K562 (cell line): Measurements from ENCODE around the gene ARHGAP32. TPM values are rescaled to one million over a fixed set of nuclear protein-coding genes. Genes with fewer than 3 reads are reported as not detected.

Experiments
- ATAC-seq: fragments of 200-7000 bp; cut with Tn5 transposase; 3 replicates; pipeline ENCODE4 v1.9.1; 2020; ENCODE audit warnings: moderate library complexity
- BruUV-seq: library from RNA; stranded (reverse); fragments of 400-500 nt; replicated peaks from 2 replicates; lab custom pipeline; 2021; lab: Mats Ljungman, UMichigan
- CTCF ChIA-PET: fragments of 300-600 bp; formaldehyde crosslinking; extraction: SDS; loops from one replicate; lab custom pipeline; 2021; ENCODE audit warnings: low intra/inter-chr PET ratio; lab: Yijun Ruan, JAX
- POLR2A ChIA-PET: fragments of 300-600, 350-650 bp; sonication (Branson Sonifier 250); formaldehyde crosslinking; extraction: SDS; loops from one replicate; lab custom pipeline; 2021; ENCODE audit warnings: antibody characterized with exemption, inconsistent platforms; lab: Yijun Ruan, JAX
- DNase-seq, 4 experiments: peaks; one replicate each; pipeline versions ENCODE4 v3.0.0 to v3.0.0-alpha.2; 2011 to 2018; ENCODE audit warnings: low spot score in 3 of 4, mixed read lengths in 3 of 4; ENCODE audit errors: extremely low read depth in 1 of 4
- FAIRE-seq: peaks from 2 replicates; lab custom pipeline; 2011; peaks lifted over from hg19 to GRCh38; lab: Jason Lieb, UNC
- H2AFZ ChIP-seq: 2 replicates; pipeline ENCODE4 v1.6.0; 2011; ENCODE audit warnings: low read depth, low read length, control low read depth, inconsistent platforms
- H3K27ac ChIP-seq: fragments of 200-600 bp; 3 replicates; pipeline ENCODE4 v1.8.0; 2011; ENCODE audit warnings: low read depth, mild to moderate bottlenecking, control low read depth, inconsistent platforms, low read length, moderate library complexity, mixed read lengths; ENCODE audit errors: extremely low read depth
- H3K27me3 ChIP-seq, 2 experiments: fragments of 300-600 bp in 1 of 2; 2 replicates in 1 of 2; 3 replicates in 1 of 2; pipeline versions ENCODE4 v1.6.0 to v1.8.0; 2011; ENCODE audit warnings: inconsistent platforms in 2 of 2, low read length in 2 of 2, mild to moderate bottlenecking in 1 of 2, mixed read lengths in 1 of 2, moderate library complexity in 1 of 2; ENCODE audit not compliant: control insufficient read depth in 2 of 2, insufficient read depth in 2 of 2
- H3K36me3 ChIP-seq: fragments of 300-600 bp; 3 replicates; pipeline ENCODE4 v1.8.0; 2011; ENCODE audit warnings: mild to moderate bottlenecking, low read length, inconsistent platforms; ENCODE audit not compliant: control insufficient read depth, insufficient read depth
- H3K4me1 ChIP-seq, 2 experiments: fragments of 200-600 bp in 1 of 2; replicated peaks in 1 of 2; 2 replicates in 1 of 2; 3 replicates in 1 of 2; pipeline versions ENCODE4 v1.5.1 to v1.8.0; 2011; ENCODE audit warnings: inconsistent platforms in 2 of 2, low read length in 2 of 2, mild to moderate bottlenecking in 1 of 2, mixed read lengths in 1 of 2, moderate library complexity in 1 of 2; ENCODE audit not compliant: control insufficient read depth in 2 of 2, insufficient read depth in 2 of 2
- H3K4me2 ChIP-seq: 2 replicates; pipeline ENCODE4 v1.6.1; 2011; ENCODE audit warnings: low read length, control low read depth, inconsistent platforms, mixed read lengths; ENCODE audit not compliant: insufficient read depth
- H3K4me3 ChIP-seq: fragments of 200-600 bp; sonication (generic), shearing (Covaris generic); 2 replicates; pipeline ENCODE4 v1.5.1; 2016; ENCODE audit warnings: control low read depth, inconsistent platforms
- H3K79me2 ChIP-seq: fragments of 200-600 bp; 3 replicates; pipeline ENCODE4 v1.8.0; 2011; ENCODE audit warnings: low read length, inconsistent platforms; ENCODE audit not compliant: control insufficient read depth, insufficient read depth
- H3K9ac ChIP-seq, 2 experiments: 2 replicates each; pipeline versions ENCODE4 v1.6.0 to v1.6.1; 2011; ENCODE audit warnings: low read depth in 2 of 2, low read length in 2 of 2, control low read depth in 1 of 2, inconsistent platforms in 1 of 2, mild to moderate bottlenecking in 1 of 2, mixed read lengths in 1 of 2; ENCODE audit not compliant: insufficient read depth in 1 of 2
- H3K9me1 ChIP-seq: one replicate; pipeline ENCODE4 v1.6.0; 2011; ENCODE audit warnings: inconsistent platforms, mild to moderate bottlenecking, low read length, moderate library complexity; ENCODE audit not compliant: control insufficient read depth, insufficient read depth
- H3K9me3 ChIP-seq: replicated peaks from 2 replicates; pipeline ENCODE4 v1.5.1; 2011; ENCODE audit warnings: low read depth, low read length, inconsistent platforms; ENCODE audit not compliant: control insufficient read depth, insufficient read depth
- H4K20me1 ChIP-seq: replicated peaks from 2 replicates; pipeline ENCODE4 v1.6.1; 2011; ENCODE audit warnings: low read length, inconsistent platforms, mixed read lengths; ENCODE audit not compliant: control insufficient read depth, insufficient read depth
- FOXM1 ChIP-seq, 2 experiments: fragments of 450-650 bp in 1 of 2; sonication (generic) in 1 of 2; formaldehyde crosslinking in 1 of 2; IDR thresholded peaks; 2 replicates each; pipeline versions ENCODE4 v1.6.1 to v1.9.0; 2017 to 2022; ENCODE audit warnings: low read depth in 2 of 2, mild to moderate bottlenecking in 2 of 2, missing genetic modification reagents in 1 of 2, moderate library complexity in 1 of 2
- L3MBTL2 ChIP-seq: fragments of 450-650 bp; IDR thresholded peaks from 2 replicates; pipeline ENCODE4 v1.6.1; 2016; ENCODE audit warnings: mild to moderate bottlenecking, moderate library complexity
- MCM2 ChIP-seq: fragments of 450-650 bp; IDR thresholded peaks from 2 replicates; pipeline ENCODE4 v1.6.1; 2017; ENCODE audit warnings: low read depth, mild to moderate bottlenecking
- PHF20 ChIP-seq: fragments of 450-650 bp; IDR thresholded peaks from 2 replicates; pipeline ENCODE4 v1.6.1; 2018; ENCODE audit not compliant: partially characterized antibody
- PURB ChIP-seq: sonication (generic); formaldehyde crosslinking; IDR thresholded peaks from 2 replicates; pipeline ENCODE4 v1.9.0; 2021; ENCODE audit warnings: low read depth, mild to moderate bottlenecking, missing genetic modification reagents
- WHSC1 ChIP-seq: IDR thresholded peaks from one replicate; pipeline ENCODE4 v1.6.1; 2012; ENCODE audit warnings: low read length, control low read depth, inconsistent platforms
- ZNF766 ChIP-seq: fragments of 200-800 bp; sonication (Bioruptor generic); conservative IDR thresholded peaks from 2 replicates; pipeline ENCODE4 v1.6.1; 2016; ENCODE audit warnings: missing genetic modification characterization, missing compliant biosample characterization
- WGBS: fragments of 100-300 bp; shearing (Covaris generic); methylation state at CpG from one replicate; pipeline ENCODE4 v1.1.6; 2016; ENCODE audit warnings: low coverage, mixed read lengths; ENCODE audit not compliant: insufficient coverage; ENCODE audit errors: missing lambda C conversion rate; 5-methylcytosine and 5-hydroxymethylcytosine counted together
- in situ Hi-C: fragments of 300-500 bp; cut with MboI; formaldehyde crosslinking; loops from 4 replicates; pipeline ENCODE4 v1.15.0; 2018; ENCODE audit warnings: inconsistent platforms, mixed read lengths
- intact Hi-C: fragments of 100-400 bp; cut with micrococcal nuclease; formaldehyde crosslinking; loops from 2 replicates; pipeline ENCODE4 v1.14.2; 2022
- polyA plus RNA-seq, 8 experiments: library from polyadenylated mRNA; depleted of rRNA in 4 of 8; stranded (reverse) in 5 of 8; unstranded in 3 of 8; fragments of >200 nt; fragmentation: Nextera tagmentation in 2 of 8; fragmentation: Illumina TruSeq in 1 of 8; extraction: Ambion mirVana in 2 of 8; extraction: Trizol in 1 of 8; gene quantifications; 2 replicates each; pipeline versions ENCODE4 v1.2.1 to v1.2.3, GENCODE V29; 2011 to 2014; ENCODE audit warnings: inconsistent platforms in 1 of 8, missing spikeins in 1 of 8
- total RNA-seq, 7 experiments: library from RNA; depleted of rRNA in 6 of 7; stranded (reverse); fragments of >200 nt in 6 of 7; fragmentation: Illumina TruSeq in 2 of 7; extraction: Trizol in 2 of 7; gene quantifications; 2 replicates each; pipeline versions ENCODE4 v1.2.1 to v1.2.3, GENCODE V29; 2011 to 2021; ENCODE audit warnings: low replicate concordance in 1 of 7
- TF ChIP-seq, protein P1 (sequence below): fragments of 450-650 bp; formaldehyde crosslinking; IDR thresholded peaks from 2 replicates; pipeline ENCODE4 v1.4.0; 2020; ENCODE audit warnings: mild to moderate bottlenecking, moderate library complexity
- TF ChIP-seq, protein P2 (sequence below): fragments of 250-450 bp; sonication (Bioruptor Pico); IDR thresholded peaks from 2 replicates; pipeline ENCODE4 v1.8.0; 2022; ENCODE audit warnings: moderate library complexity, mild to moderate bottlenecking, inconsistent platforms
- TF ChIP-seq, protein P3 (sequence below), 3 experiments: fragments of 200-800 bp in 1 of 3; sonication (Bioruptor generic) in 1 of 3; sonication (generic) in 1 of 3; formaldehyde crosslinking in 1 of 3; IDR thresholded peaks; 2 replicates each; pipeline versions ENCODE4 v1.6.1 to v1.8.0; 2016 to 2022; ENCODE audit warnings: mild to moderate bottlenecking in 2 of 3, missing compliant biosample characterization in 2 of 3, missing genetic modification characterization in 2 of 3, missing genetic modification reagents in 1 of 3

ARHGAP32 gene
- total and polyA plus RNA-seq, 9 of the 15 experiments (the other 6 are each of a cell fraction or from before 2014, with no cell fraction given) = 0.18 TPM; not detected in 8

DNA sequence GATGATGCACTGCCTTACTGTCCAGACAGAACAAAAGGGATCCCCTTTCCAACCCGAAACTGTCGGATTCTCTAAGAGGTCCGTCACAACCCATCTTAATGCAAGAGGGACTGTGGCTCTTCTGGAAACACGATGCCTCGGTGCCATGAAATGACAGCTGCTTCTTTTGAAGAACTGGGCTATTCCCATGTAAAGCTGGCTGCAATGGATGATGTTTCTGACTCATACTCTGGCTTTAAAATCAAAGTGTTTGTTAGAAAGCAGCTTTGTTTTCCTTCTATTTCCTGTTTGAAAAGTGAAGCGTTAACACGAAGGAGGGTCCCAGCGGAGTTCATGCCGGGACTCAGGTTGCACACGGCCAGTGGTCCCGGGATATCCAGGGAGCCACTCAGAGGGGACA is 252.5 kb downstream of the ARHGAP32 start:
- Histone ChIP-seq H3K27me3 (peaks cover 4 to 56% of the 10 kb centered on the region in 2 experiments; a peak in 4 of 5 replicates), H3K27ac (no peak overlapping the region), H3K4me3 (no peak overlapping the region), H2AFZ (no peak overlapping the region), H3K4me2 (no peak overlapping the region), H3K36me3 (no peaks in the 10 kb centered on the region), H3K9me3 (no peaks in the 10 kb centered on the region), H4K20me1 (no peaks in the 10 kb centered on the region), H3K79me2 (no peaks in the 10 kb centered on the region), H3K9me1 (no peaks in the 10 kb centered on the region), H3K9ac (no peak overlapping the region), H3K4me1 (no peaks in the 10 kb centered on the region)
- BruUV-seq = no TSS peak
- DNase-seq (no peak), FAIRE-seq (no peak), ATAC-seq (no peak)
- WGBS = under 1% methylated on average over 11 of the region's 11 CpGs
- CTCF ChIA-PET = no interaction called here
- POLR2A ChIA-PET = no interaction called here
- intact Hi-C loops (no loop called here), in situ Hi-C loops (no loop called here)
- TF ChIP-seq, protein P1, sequence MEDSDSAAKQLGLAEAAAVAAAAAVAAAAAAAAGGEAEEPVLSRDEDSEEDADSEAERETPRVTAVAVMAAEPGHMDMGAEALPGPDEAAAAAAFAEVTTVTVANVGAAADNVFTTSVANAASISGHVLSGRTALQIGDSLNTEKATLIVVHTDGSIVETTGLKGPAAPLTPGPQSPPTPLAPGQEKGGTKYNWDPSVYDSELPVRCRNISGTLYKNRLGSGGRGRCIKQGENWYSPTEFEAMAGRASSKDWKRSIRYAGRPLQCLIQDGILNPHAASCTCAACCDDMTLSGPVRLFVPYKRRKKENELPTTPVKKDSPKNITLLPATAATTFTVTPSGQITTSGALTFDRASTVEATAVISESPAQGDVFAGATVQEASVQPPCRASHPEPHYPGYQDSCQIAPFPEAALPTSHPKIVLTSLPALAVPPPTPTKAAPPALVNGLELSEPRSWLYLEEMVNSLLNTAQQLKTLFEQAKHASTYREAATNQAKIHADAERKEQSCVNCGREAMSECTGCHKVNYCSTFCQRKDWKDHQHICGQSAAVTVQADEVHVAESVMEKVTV (CRISPR knock-in tag) = no peak

DNA sequence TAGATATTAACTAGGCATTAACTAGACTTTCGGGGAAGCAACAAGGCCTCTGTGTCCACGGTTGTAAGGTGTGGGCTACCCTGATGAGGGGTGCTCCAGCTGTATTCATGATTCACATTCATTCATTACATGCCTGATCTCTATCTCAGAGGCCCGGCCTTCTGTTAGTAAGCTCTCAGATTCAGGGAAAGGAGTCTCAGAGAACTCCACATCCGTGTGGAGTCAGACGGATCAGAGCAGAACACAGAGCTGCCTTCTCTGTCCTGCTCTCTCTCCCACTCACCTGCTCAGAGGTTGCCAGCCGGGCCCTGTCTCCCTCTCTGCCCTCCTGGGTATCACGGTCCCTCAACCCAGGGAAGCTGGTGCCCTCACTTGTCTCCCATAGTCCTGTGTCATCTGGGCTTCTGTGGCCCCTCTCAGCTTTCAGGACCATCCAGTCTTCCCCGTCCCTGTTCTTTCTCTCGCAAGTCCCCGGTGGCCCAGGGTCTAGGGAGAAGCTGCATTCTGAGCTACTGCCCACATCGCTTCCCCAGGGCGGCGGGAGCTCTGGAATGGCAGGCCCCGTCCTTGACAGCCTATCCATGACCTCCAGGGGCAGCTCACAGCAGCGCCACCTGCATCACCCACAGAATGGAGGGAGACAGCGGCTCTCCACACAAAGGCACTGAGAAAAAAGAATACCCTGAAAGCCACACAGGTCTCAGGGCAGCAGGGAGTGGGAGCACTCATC is 253.8 kb downstream of the ARHGAP32 start:
- Histone ChIP-seq H3K9me1 (no peaks in the 10 kb centered on the region), H3K4me1 (no peaks in the 10 kb centered on the region), H3K9ac (no peak overlapping the region), H3K9me3 (no peaks in the 10 kb centered on the region), H3K36me3 (no peaks in the 10 kb centered on the region), H3K27me3 (peaks cover 4 to 53% of the 10 kb centered on the region in 2 experiments; a peak in 4 of 5 replicates), H4K20me1 (no peaks in the 10 kb centered on the region), H3K4me3 (no peak overlapping the region), H3K79me2 (no peaks in the 10 kb centered on the region), H2AFZ (no peak overlapping the region), H3K27ac (no peak overlapping the region), H3K4me2 (no peak overlapping the region)
- in situ Hi-C loops (no loop called here), intact Hi-C loops (no loop called here)
- no TSS peak for BruUV-seq
- ChIA-PET CTCF (no interaction called here), POLR2A (interaction anchor here (0.6 kb wide), 1 partner anchor 12 kb away, joined by 3 read pairs; no protein-coding TSS in a partner anchor)
- WGBS = 2% methylated on average over 16 of the region's 16 CpGs
- no peak for DNase-seq
- no peak; the same call in 2 of the 3 replicates for ATAC-seq
- FAIRE-seq = no peak
- TF ChIP-seq PURB (CRISPR knock-in tag) = no peak
- TF ChIP-seq PHF20 = no peak
- TF ChIP-seq ZNF766 (CRISPR knock-in tag) = no peak
- TF ChIP-seq, protein P2, sequence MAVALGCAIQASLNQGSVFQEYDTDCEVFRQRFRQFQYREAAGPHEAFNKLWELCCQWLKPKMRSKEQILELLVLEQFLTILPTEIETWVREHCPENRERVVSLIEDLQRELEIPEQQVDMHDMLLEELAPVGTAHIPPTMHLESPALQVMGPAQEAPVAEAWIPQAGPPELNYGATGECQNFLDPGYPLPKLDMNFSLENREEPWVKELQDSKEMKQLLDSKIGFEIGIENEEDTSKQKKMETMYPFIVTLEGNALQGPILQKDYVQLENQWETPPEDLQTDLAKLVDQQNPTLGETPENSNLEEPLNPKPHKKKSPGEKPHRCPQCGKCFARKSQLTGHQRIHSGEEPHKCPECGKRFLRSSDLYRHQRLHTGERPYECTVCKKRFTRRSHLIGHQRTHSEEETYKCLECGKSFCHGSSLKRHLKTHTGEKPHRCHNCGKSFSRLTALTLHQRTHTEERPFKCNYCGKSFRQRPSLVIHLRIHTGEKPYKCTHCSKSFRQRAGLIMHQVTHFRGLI (CRISPR knock-in tag) = no peak
- TF ChIP-seq L3MBTL2 = no peak
- TF ChIP-seq FOXM1 (IDR thresholded peaks at IDR 0.05; ENCODE audit: low read depth) = no peak
- TF ChIP-seq FOXM1 (CRISPR knock-in tag; IDR thresholded peaks at IDR 0.05; ENCODE audit: low read depth) = no peak
- TF ChIP-seq, protein P3, sequence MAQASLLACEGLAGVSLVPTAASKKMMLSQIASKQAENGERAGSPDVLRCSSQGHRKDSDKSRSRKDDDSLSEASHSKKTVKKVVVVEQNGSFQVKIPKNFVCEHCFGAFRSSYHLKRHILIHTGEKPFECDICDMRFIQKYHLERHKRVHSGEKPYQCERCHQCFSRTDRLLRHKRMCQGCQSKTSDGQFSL (CRISPR knock-in tag; IDR thresholded peaks at IDR 0.05) = no peak
- TF ChIP-seq, protein P3 (tag; IDR thresholded peaks at IDR 0.05) = no peak
- no peak for TF ChIP-seq MCM2
- no peak for TF ChIP-seq WHSC1
